Glomerular endothelial cell (primary cell): Measurements from ENCODE around the gene CCL22. TPM values are rescaled to one million over a fixed set of nuclear protein-coding genes. Genes with fewer than 3 reads are reported as not detected.

Source experiments
- DNase-seq: peaks from one replicate; pipeline ENCODE4 v3.0.0-alpha.2; 2011; ENCODE audit warnings: low read depth, low spot score; ENCODE audit errors: extremely low read depth
- total RNA-seq: library from RNA; depleted of rRNA; stranded (reverse); fragments of >200 nt; gene quantifications from 2 replicates; pipeline ENCODE4 v1.2.3, GENCODE V29; 2015

CCL22 gene
- total RNA-seq, 1 donor from 2014 or later, result not detected

DNA sequence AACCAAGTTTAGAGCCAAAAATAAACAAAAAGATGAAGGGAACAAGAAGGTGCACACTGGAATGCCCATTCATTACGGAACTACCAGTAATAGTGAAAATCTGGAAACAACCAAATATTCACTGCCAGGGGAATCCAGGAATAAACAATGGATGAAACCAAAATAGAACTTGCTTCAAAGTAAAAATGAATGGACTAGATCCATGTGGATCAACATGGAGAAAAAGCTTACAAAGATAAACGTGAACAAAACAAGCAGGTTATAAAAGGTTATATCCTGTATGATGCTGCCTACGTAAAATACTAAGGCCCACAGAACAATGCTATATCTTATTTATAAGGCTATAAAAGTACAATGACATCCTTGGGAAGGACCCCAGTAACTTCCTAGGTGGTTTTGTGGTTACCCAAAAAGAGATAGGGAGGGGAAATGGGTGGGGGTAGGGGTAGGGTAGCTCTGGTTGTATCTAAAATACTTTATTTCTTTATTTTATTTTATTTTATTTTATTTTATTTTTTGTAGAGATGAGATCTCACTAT lies 12.8 kb upstream of the CCL22 start:
- DNase-seq, result no peak

- no peak for DNase-seq
Measured at GRCh38 chr16:57347858-57348257, 10.7 kb upstream of the CCL22 start.

GRCh38 chr16:57348327-57348726 lies 10.3 kb upstream of the CCL22 start:
- DNase-seq, result no peak

DNA sequence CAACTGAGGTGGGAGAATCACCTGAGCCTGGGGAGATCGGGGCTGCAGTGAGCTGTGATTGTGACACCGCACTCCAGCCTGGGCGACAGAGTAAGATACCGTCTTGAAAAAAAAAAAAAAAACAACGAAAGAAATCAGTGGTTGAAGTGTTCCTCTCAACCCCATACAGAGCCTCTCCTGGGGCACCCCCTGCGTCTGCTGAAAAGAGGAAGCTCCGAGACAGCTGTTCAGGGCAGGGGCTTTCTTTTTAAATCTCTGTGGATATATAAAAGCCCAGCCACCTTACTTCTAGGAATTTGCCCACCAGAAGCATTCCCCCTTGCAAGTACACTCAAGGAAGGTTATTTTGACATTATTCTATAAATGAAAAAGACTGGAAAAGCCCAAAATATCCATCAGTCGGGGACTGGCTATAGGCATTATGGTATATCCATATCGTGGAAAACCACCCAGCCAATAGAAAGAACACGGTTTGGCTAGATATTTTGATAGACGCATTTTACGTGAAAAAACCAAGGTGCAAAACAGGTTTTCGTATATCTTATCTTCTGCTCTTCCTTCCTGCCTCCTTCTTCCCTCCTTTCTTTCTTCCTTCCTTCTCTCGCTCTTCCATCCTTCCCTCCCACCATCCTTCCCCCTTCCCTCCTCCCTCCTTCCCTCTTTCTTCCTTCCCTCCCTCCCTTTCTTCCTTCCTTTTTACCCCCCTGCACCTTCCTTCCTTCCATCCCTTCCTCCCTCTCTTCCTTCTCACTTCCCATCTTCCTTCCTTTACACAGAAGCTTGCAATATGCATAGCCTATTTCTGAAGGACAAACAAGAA lies 9.2 kb upstream of the CCL22 start:
- no peak for DNase-seq

GRCh38 chr16:57352636-57353047 lies 5.9 kb upstream of the CCL22 start:
- no peak for DNase-seq

DNA sequence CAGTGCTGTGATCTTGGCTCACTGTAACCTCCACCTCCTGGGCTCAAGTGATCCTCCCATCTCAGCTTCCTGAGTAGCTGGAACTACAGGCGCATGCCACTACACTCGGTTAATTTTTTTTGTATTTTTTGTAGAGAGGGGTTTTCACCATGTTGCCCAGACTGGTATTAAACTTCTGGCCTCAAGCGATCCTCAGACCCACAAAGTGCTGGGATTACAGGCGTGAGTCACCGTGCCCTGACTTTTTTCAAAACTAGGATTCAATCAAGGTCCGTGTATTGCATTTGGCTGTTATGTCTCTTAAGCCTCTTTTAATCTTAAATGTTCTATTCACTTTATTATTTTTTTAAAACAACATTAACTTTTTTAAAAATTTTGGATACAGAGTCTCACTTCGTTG lies 4.3 kb upstream of the CCL22 start:
- no peak for DNase-seq

- DNase-seq, result no peak
Measured at GRCh38 chr16:57355898-57356414, 2.6 kb upstream of the CCL22 start.

GRCh38 chr16:57356547-57356946 lies 2.0 kb upstream of the CCL22 start:
- DNase-seq, result no peak

- DNase-seq, result no peak
Measured at GRCh38 chr16:57357330-57358085, 1.1 kb upstream of the CCL22 start.

DNA sequence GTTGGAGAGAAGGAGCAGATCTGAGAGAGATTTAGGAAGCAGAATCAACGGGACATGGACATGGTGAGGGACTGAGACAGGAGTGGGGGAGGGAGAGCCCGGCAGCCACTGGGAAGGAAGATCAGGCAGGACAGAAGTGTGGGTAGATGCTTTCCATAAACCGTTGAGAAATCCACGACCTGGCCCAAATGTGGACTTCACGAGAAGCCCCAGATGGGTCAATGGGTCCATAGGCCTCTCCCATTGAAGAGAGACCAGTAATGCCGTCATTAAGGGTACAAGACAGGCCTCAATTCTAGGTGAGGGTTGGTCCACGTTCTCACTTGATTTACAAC lies 530 bp upstream of the CCL22 start:
- DNase-seq, result no peak

- DNase-seq, result no peak
Measured at GRCh38 chr16:57360321-57360935, 1.8 kb downstream of the CCL22 start.

- no peak for DNase-seq
Measured at GRCh38 chr16:57361404-57361803, 2.8 kb downstream of the CCL22 start.

- no peak for DNase-seq
Measured at GRCh38 chr16:57364143-57364542, 5.6 kb downstream of the CCL22 start.

DNA sequence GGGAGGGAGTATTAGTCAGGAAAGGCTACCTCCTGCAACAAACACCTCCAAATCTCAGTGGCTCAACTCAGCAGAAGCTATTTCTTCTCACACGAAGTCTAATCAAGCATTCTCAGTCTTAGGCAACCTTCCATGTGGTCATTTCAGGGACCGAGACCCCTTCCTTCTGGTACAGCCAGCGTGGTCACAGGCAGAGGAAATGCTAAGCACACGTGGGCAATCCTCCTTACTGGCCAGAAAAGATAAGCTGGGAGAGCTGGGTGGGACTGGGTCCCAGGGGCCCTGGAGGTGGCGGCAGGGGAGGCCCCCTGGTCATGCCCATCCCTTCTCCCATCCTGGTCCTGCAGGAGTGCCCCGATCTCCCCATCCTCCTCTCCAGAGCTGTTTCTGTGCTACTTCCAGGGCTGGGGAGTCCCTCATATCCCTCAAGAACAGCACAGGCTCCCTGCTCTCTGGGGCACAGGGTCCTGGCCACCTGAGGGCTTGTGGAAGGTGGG lies 8.0 kb downstream of the CCL22 start:
- DNase-seq, result no peak

- no peak for DNase-seq
Measured at GRCh38 chr16:57367116-57367752, 8.7 kb downstream of the CCL22 start.

DNA sequence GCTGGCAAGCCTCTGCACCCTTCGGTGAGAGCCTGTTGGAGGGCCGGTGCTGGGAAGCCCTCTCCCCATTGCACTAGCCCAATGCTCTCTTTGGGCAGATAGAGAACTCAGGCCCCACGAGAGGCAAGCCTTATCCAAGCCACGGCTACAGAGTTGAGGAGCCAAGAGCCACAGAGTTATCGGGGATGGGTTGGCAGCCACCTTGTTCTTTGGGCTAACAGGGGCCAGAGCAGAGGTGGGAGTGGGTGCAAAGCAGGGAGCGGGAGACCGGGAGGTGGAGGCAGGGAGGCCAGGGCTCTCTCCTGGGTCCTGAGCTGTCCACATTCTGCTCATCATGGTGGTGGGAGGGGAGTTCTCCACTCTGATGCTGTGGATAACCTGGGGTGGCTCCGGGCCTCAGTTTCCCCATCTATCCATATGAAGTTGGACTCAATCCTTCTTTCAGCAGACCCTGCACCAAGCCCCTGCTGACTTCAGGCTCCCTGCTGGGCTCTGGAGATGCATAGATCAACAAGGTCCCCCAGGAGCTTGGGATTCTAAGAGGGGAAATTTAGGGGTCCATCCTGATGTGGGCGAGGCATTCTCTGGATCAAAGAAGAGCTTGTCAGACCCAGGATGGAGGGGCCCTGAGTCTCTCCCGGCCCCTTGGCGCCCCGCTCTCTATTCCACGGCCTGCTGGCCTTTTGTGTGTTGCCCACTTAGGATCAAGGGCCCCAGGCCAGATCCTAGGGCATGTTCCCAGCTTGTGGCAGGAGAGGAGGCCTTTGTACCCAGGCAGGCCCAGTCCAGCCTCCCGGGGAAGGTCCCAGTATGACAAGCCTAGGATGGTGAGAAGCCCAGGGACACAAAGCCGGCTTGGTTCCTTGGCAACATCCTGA lies 13.2 kb downstream of the CCL22 start:
- DNase-seq, result no peak

- DNase-seq, result no peak
Measured at GRCh38 chr16:57372372-57373116, 14.0 kb downstream of the CCL22 start, which contains the start of gene CX3CL1. Gene CX3CL1, plus strand, starts transcription at chr16:57372490. Its CDS starts 79 bp downstream, at chr16:57372569.

DNA sequence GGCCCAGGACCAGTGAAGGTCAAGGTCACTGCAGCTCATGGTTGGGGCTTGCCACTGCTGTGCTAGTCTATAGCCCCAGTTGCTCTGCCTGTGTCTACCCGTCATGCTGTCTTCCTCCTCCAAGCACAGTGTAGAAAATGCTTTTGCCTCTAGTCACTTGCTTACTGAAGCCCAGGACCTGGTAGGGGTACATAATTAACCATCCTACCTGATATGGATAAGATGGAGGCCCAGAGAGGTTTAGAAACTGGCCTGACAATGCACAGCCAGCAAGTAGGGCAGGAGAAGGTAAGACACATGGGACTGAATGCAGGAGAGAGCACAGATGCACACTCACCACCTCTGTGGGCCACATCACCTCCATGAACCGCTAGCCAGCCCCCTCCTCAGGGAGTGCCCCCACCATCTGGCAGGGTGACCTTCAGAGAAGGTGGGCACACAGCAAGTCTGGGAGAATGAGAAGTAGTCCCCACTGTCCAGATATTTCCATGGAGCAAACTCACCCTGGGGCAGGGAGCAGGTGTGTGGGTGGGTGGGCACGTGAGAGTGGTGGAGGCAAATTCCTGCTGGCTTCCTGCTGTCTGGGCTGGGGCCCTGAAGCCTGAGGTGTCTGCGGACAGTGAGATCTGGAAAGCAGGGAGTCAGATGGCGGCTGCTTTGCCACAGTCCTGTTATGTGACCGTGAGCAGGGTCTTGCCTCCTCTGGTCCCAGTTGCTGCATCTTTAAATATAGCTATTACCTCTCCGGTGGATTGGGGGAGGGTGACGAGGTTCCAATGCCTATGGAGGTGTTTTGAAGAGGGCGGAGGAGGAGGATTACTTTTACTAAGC lies 14.7 kb downstream of the CCL22 start:
- no peak for DNase-seq
